Chondrocyte (in vitro differentiated cells): ENCODE measurements around the gene TESK1. TPM values are rescaled to one million over a fixed set of nuclear protein-coding genes. Genes with fewer than 3 reads are reported as not detected.

Experiments
- DNase-seq: peaks from one replicate; pipeline ENCODE4 v3.0.0; 2021; ENCODE audit warnings: mixed read lengths, low spot score
- H3K27ac Mint-ChIP-seq: one replicate; pipeline ENCODE4 v1.8.0; 2021; ENCODE audit warnings: mild to moderate bottlenecking, moderate library complexity, mixed read lengths; ENCODE audit not compliant: unreplicated experiment
- H3K27me3 Mint-ChIP-seq: 2 replicates; pipeline ENCODE4 v1.8.0; 2021; ENCODE audit warnings: low read depth, mixed read lengths
- H3K36me3 Mint-ChIP-seq: 2 replicates; pipeline ENCODE4 v1.8.0; 2021; ENCODE audit warnings: low read depth, mixed read lengths
- H3K4me1 Mint-ChIP-seq: 2 replicates; pipeline ENCODE4 v1.8.0; 2021; ENCODE audit warnings: low read depth, mild to moderate bottlenecking, mixed read lengths
- H3K4me3 Mint-ChIP-seq: one replicate; pipeline ENCODE4 v1.8.0; 2021; ENCODE audit warnings: mild to moderate bottlenecking, moderate library complexity, mixed read lengths; ENCODE audit not compliant: unreplicated experiment
- H3K9me3 Mint-ChIP-seq: 2 replicates; pipeline ENCODE4 v1.8.0; 2021; ENCODE audit warnings: low read depth, mixed read lengths
- CTCF ChIP-seq: fragments of 200-600 bp; sonication (generic); IDR thresholded peaks from 2 replicates; pipeline ENCODE4 v1.5.0; 2021; ENCODE audit warnings: antibody characterized with exemption, mild to moderate bottlenecking, moderate library complexity
- total RNA-seq: library from RNA; stranded (reverse); gene quantifications from 3 replicates; pipeline ENCODE4 v1.2.1, GENCODE V29; 2021

Gene TESK1
- total RNA-seq, 1 donor from 2014 or later: 50.7 TPM

GRCh38 chr9:35650341-35651158 lies 45.5 kb downstream of the TESK1 start, which contains the start of gene SIT1:
TSS of gene SIT1 (minus strand) at chr9:35650931. CDS start at chr9:35650853, 78 bp downstream.
- Mint-ChIP-seq H3K9me3 (no peaks in the 10 kb centered on the region), H3K4me3 (no peak within 1 kb of the TSS), H3K36me3 (no peaks in the 10 kb centered on the region), H3K27me3 (no peaks in the 10 kb centered on the region), H3K4me1 (peaks cover 21% of the 10 kb centered on the region), H3K27ac (no peak within 1 kb of the TSS)
- no peak for DNase-seq
- no peak for TF ChIP-seq CTCF

- H3K4me3 Mint-ChIP-seq: no peak overlapping the region
- no peaks in the 10 kb centered on the region for H3K9me3 Mint-ChIP-seq
- DNase-seq: peak; percentile 9
- H3K27me3 Mint-ChIP-seq: no peaks in the 10 kb centered on the region
- H3K36me3 Mint-ChIP-seq: no peaks in the 10 kb centered on the region
- peaks cover 19% of the 10 kb centered on the region for H3K4me1 Mint-ChIP-seq
- no peak overlapping the region for H3K27ac Mint-ChIP-seq
- TF ChIP-seq CTCF: no peak
Measured at GRCh38 chr9:35651956-35652828, 47.1 kb downstream of the TESK1 start.

GRCh38 chr9:35652829-35653209 lies 47.8 kb downstream of the TESK1 start:
- no peaks in the 10 kb centered on the region for H3K9me3 Mint-ChIP-seq
- no peak overlapping the region for H3K4me3 Mint-ChIP-seq
- no peaks in the 10 kb centered on the region for H3K27me3 Mint-ChIP-seq
- peak; percentile 4 for DNase-seq
- peaks cover 20% of the 10 kb centered on the region for H3K4me1 Mint-ChIP-seq
- no peak overlapping the region for H3K27ac Mint-ChIP-seq
- no peaks in the 10 kb centered on the region for H3K36me3 Mint-ChIP-seq
- TF ChIP-seq CTCF: no peak

DNA sequence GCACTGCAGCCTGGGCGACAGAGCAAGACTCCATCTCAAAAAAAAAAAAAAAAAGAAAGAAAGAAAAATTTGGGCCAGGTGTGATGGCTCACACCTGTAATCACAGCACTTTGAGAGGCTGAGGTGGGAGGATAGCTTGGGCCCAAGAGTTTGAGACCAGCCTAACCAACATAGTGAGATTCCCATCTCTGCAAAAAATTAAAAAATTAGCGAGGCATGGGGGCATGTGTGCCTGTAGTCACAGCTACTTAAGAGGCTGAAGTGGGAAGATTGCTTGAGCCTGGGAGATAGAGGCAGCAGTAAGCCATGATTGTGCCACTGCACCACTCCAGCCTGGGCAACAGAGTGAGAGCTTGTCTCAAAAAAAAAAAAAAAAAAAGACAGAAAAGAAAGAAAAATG lies 48.5 kb downstream of the TESK1 start:
- no peaks in the 10 kb centered on the region for H3K9me3 Mint-ChIP-seq
- TF ChIP-seq CTCF: no peak
- H3K36me3 Mint-ChIP-seq: no peaks in the 10 kb centered on the region
- no peak overlapping the region for H3K4me3 Mint-ChIP-seq
- H3K4me1 Mint-ChIP-seq: peaks cover 18% of the 10 kb centered on the region
- DNase-seq: no peak
- H3K27ac Mint-ChIP-seq: no peak overlapping the region
- no peaks in the 10 kb centered on the region for H3K27me3 Mint-ChIP-seq

GRCh38 chr9:35656348-35656747 lies 51.3 kb downstream of the TESK1 start:
- peaks cover 8% of the 10 kb centered on the region for H3K36me3 Mint-ChIP-seq
- H3K9me3 Mint-ChIP-seq: no peaks in the 10 kb centered on the region
- no peak for TF ChIP-seq CTCF
- no peaks in the 10 kb centered on the region for H3K27me3 Mint-ChIP-seq
- peaks cover 44% of the 10 kb centered on the region for H3K4me1 Mint-ChIP-seq
- H3K4me3 Mint-ChIP-seq: no peak overlapping the region
- H3K27ac Mint-ChIP-seq: peak overlapping the region; percentile 99
- no peak for DNase-seq
